HL-60 (cell line): ENCODE measurements around the gene NAAA.

Source experiments
- GABPA ChIP-seq: IDR thresholded peaks from 2 replicates; pipeline ENCODE4 v1.6.1; 2012; ENCODE audit warnings: low read depth
- POLR2AphosphoS5 ChIP-seq: IDR thresholded peaks from 2 replicates; pipeline ENCODE4 v1.6.1; 2012; ENCODE audit warnings: low read depth
- REST ChIP-seq: IDR thresholded peaks from 2 replicates; pipeline ENCODE4 v1.6.1; 2012; ENCODE audit warnings: low read depth; ENCODE audit not compliant: insufficient replicate concordance
- TF ChIP-seq, protein P1 (sequence below): IDR thresholded peaks from one replicate; pipeline ENCODE4 v1.5.1; 2011; ENCODE audit warnings: low read length, control low read depth, inconsistent platforms; ENCODE audit not compliant: insufficient read depth

DNA sequence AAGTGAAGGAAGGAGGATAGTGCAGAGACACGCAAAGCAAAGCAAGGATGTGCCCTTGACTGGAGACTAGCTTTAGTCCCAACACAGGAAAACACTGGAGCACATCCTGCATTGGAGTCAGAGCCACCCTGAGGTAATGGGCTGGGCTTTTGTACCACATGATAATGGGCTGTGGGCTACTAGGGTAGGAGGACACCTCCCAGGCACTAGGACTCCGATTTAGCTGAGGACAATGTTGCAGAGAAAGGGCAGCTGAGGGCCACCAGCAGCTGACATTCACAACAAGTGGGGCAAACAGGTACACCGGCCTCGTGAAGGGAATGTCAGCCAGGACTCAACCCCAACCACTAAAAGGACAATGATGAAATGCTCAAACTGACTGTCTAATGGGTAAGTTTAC, 39.8 kb upstream of the NAAA start:
- TF ChIP-seq, protein P1, sequence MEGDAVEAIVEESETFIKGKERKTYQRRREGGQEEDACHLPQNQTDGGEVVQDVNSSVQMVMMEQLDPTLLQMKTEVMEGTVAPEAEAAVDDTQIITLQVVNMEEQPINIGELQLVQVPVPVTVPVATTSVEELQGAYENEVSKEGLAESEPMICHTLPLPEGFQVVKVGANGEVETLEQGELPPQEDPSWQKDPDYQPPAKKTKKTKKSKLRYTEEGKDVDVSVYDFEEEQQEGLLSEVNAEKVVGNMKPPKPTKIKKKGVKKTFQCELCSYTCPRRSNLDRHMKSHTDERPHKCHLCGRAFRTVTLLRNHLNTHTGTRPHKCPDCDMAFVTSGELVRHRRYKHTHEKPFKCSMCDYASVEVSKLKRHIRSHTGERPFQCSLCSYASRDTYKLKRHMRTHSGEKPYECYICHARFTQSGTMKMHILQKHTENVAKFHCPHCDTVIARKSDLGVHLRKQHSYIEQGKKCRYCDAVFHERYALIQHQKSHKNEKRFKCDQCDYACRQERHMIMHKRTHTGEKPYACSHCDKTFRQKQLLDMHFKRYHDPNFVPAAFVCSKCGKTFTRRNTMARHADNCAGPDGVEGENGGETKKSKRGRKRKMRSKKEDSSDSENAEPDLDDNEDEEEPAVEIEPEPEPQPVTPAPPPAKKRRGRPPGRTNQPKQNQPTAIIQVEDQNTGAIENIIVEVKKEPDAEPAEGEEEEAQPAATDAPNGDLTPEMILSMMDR, result no peak
- no peak for TF ChIP-seq REST
- TF ChIP-seq POLR2AphosphoS5, result no peak
- no peak for TF ChIP-seq GABPA
